Measurements from ENCODE around the gene PTPN1.
"Not testable (repeated sequence)": the region's sequence is repeated elsewhere in the genome, so short reads cannot be mapped to it uniquely, and the experiment has no call there.

The PTPN1 gene

GRCh38 chr20:50532221-50532620, 22.0 kb downstream of the PTPN1 start:
- DNase-seq (ENCODE audit: low spot score) = no peak

GRCh38 chr20:50533061-50533460, 22.9 kb downstream of the PTPN1 start:
- no peak for DNase-seq (ENCODE audit: low spot score)

- no peak for DNase-seq (ENCODE audit: low spot score)
Observed at GRCh38 chr20:50533464-50533863, 23.3 kb downstream of the PTPN1 start.

- DNase-seq (ENCODE audit: low spot score) = no peak
Observed at GRCh38 chr20:50534567-50534966, 24.4 kb downstream of the PTPN1 start.

- no peak for DNase-seq (ENCODE audit: low spot score)
Observed at GRCh38 chr20:50535162-50535561, 25.0 kb downstream of the PTPN1 start.

- DNase-seq (ENCODE audit: low spot score) = no peak
Observed at GRCh38 chr20:50536333-50536732, 26.1 kb downstream of the PTPN1 start.

GRCh38 chr20:50537546-50538201, 27.5 kb downstream of the PTPN1 start:
- DNase-seq (ENCODE audit: low spot score) = no peak

- no peak for DNase-seq (ENCODE audit: low spot score)
Observed at GRCh38 chr20:50538276-50538675, 28.1 kb downstream of the PTPN1 start.

GRCh38 chr20:50539798-50540197, 29.6 kb downstream of the PTPN1 start:
- not testable (repeated sequence) for DNase-seq (ENCODE audit: low spot score)

- DNase-seq (ENCODE audit: low spot score) = peak; percentile 78
Observed at GRCh38 chr20:50540620-50541605, 30.7 kb downstream of the PTPN1 start.

- no peak for DNase-seq (ENCODE audit: low spot score)
Observed at GRCh38 chr20:50541606-50542041, 31.4 kb downstream of the PTPN1 start.

- no peak for DNase-seq (ENCODE audit: low spot score)
Observed at GRCh38 chr20:50543326-50543725, 33.1 kb downstream of the PTPN1 start.

- no peak for DNase-seq (ENCODE audit: low spot score)
Observed at GRCh38 chr20:50545126-50545525, 34.9 kb downstream of the PTPN1 start.

GRCh38 chr20:50546729-50547314, 36.6 kb downstream of the PTPN1 start:
- DNase-seq (ENCODE audit: low spot score) = no peak

GRCh38 chr20:50547964-50548363, 37.8 kb downstream of the PTPN1 start:
- DNase-seq (ENCODE audit: low spot score) = no peak

GRCh38 chr20:50548396-50548795, 38.2 kb downstream of the PTPN1 start:
- DNase-seq (ENCODE audit: low spot score) = no peak

- no peak for DNase-seq (ENCODE audit: low spot score)
Observed at GRCh38 chr20:50550531-50550930, 40.3 kb downstream of the PTPN1 start.

- DNase-seq (ENCODE audit: low spot score) = no peak
Observed at GRCh38 chr20:50551288-50551687, 41.1 kb downstream of the PTPN1 start.

GRCh38 chr20:50552979-50553378, 42.8 kb downstream of the PTPN1 start:
- DNase-seq (ENCODE audit: low spot score) = no peak

- no peak for DNase-seq (ENCODE audit: low spot score)
Observed at GRCh38 chr20:50554694-50555579, 44.8 kb downstream of the PTPN1 start.

GRCh38 chr20:50555662-50556061, 45.5 kb downstream of the PTPN1 start:
- no peak for DNase-seq (ENCODE audit: low spot score)
